H9 (cell line): Measurements from ENCODE around the gene RNF125. TPM values are rescaled to one million over a fixed set of nuclear protein-coding genes. Genes with fewer than 3 reads are reported as not detected.

Experiments
- DNase-seq: peaks from one replicate; pipeline ENCODE4 v3.0.0-alpha.2; 2017
- H2AFZ ChIP-seq: one replicate; pipeline ENCODE4 v1.6.1; 2013; ENCODE audit warnings: mild to moderate bottlenecking, low read length, control low read depth, moderate library complexity
- H2AK5ac ChIP-seq: 2 replicates; pipeline ENCODE4 v1.6.1; 2013; ENCODE audit warnings: low read length, control low read depth, mixed read lengths; ENCODE audit not compliant: insufficient read length
- H2BK120ac ChIP-seq: one replicate; pipeline ENCODE4 v1.6.1; 2013; ENCODE audit warnings: low read depth, mild to moderate bottlenecking, low read length, control low read depth, inconsistent platforms; ENCODE audit not compliant: poor library complexity, severe bottlenecking
- H2BK12ac ChIP-seq: 2 replicates; pipeline ENCODE4 v1.6.1; 2013; ENCODE audit warnings: low read length, control low read depth, mixed read lengths, low read depth; ENCODE audit not compliant: insufficient read length
- H2BK15ac ChIP-seq: 2 replicates; pipeline ENCODE4 v1.6.1; 2013; ENCODE audit warnings: low read depth, low read length, control low read depth
- H2BK20ac ChIP-seq: one replicate; pipeline ENCODE4 v1.6.1; 2013; ENCODE audit warnings: low read depth, mild to moderate bottlenecking, low read length, control low read depth, inconsistent platforms; ENCODE audit not compliant: poor library complexity, severe bottlenecking
- H2BK5ac ChIP-seq: 2 replicates; pipeline ENCODE4 v1.6.1; 2013; ENCODE audit warnings: low read length, control low read depth, mixed read lengths; ENCODE audit not compliant: insufficient read length
- H3K14ac ChIP-seq: 2 replicates; pipeline ENCODE4 v1.6.1; 2013; ENCODE audit warnings: low read length, control low read depth; ENCODE audit not compliant: insufficient read depth
- H3K18ac ChIP-seq: 2 replicates; pipeline ENCODE4 v1.6.1; 2013; ENCODE audit warnings: low read depth, mild to moderate bottlenecking, mixed read lengths, low read length, control low read depth; ENCODE audit not compliant: insufficient read length
- H3K23ac ChIP-seq: 2 replicates; pipeline ENCODE4 v1.6.1; 2013; ENCODE audit warnings: low read length, control low read depth, mixed read lengths, low read depth; ENCODE audit not compliant: insufficient read length
- H3K23me2 ChIP-seq: 2 replicates; pipeline ENCODE4 v1.6.1; 2013; ENCODE audit warnings: low read depth, mild to moderate bottlenecking, mixed read lengths, low read length, control low read depth; ENCODE audit not compliant: insufficient read length, poor library complexity, severe bottlenecking
- H3K27ac ChIP-seq: 2 replicates; pipeline ENCODE4 v1.5.1; 2013; ENCODE audit warnings: low read length, control low read depth, mixed read lengths, low read depth; ENCODE audit not compliant: insufficient read length
- H3K27me3 ChIP-seq: 2 replicates; pipeline ENCODE4 v1.6.1; 2013; ENCODE audit warnings: low read length, control low read depth, inconsistent platforms; ENCODE audit not compliant: insufficient read depth
- H3K4ac ChIP-seq: 2 replicates; pipeline ENCODE4 v1.6.1; 2013; ENCODE audit warnings: low read depth, mild to moderate bottlenecking, control low read depth, inconsistent platforms, low read length, moderate library complexity
- H3K4me1 ChIP-seq: 2 replicates; pipeline ENCODE4 v1.6.1; 2013; ENCODE audit warnings: low read length, control low read depth, inconsistent platforms; ENCODE audit not compliant: insufficient read depth
- H3K4me2 ChIP-seq: 2 replicates; pipeline ENCODE4 v1.6.1; 2013; ENCODE audit warnings: low read length, control low read depth, mixed read lengths; ENCODE audit not compliant: insufficient read length, insufficient read depth
- H3K56ac ChIP-seq: 2 replicates; pipeline ENCODE4 v1.6.1; 2013; ENCODE audit warnings: low read depth, mild to moderate bottlenecking, mixed read lengths, low read length, control low read depth; ENCODE audit not compliant: insufficient read length
- H3K79me1 ChIP-seq: 2 replicates; pipeline ENCODE4 v1.6.1; 2013; ENCODE audit warnings: low read depth, mild to moderate bottlenecking, moderate library complexity, low read length, control low read depth, inconsistent platforms; ENCODE audit not compliant: insufficient read depth, poor library complexity, severe bottlenecking
- H3K79me2 ChIP-seq: 2 replicates; pipeline ENCODE4 v1.6.1; 2013; ENCODE audit warnings: low read length, control low read depth, inconsistent platforms; ENCODE audit not compliant: insufficient read depth
- H3K9ac ChIP-seq: 2 replicates; pipeline ENCODE4 v1.6.1; 2013; ENCODE audit warnings: low read length, control low read depth, mixed read lengths; ENCODE audit not compliant: insufficient read length; ENCODE audit errors: extremely low read depth
- H3K9me3 ChIP-seq: one replicate; pipeline ENCODE4 v1.6.1; 2013; ENCODE audit warnings: low read depth, low read length, inconsistent platforms; ENCODE audit not compliant: control insufficient read depth
- H3T11ph ChIP-seq: one replicate; pipeline ENCODE4 v1.6.1; 2013; ENCODE audit warnings: mild to moderate bottlenecking, low read length, control low read depth, inconsistent platforms
- H4K20me1 ChIP-seq: one replicate; pipeline ENCODE4 v1.6.1; 2013; ENCODE audit not compliant: control insufficient read depth, insufficient read length, insufficient read depth
- H4K5ac ChIP-seq: 2 replicates; pipeline ENCODE4 v1.6.1; 2013; ENCODE audit warnings: low read depth, mild to moderate bottlenecking, mixed read lengths, low read length, control low read depth; ENCODE audit not compliant: insufficient read length
- H4K8ac ChIP-seq: replicated peaks from 2 replicates; pipeline ENCODE4 v1.6.1; 2013; ENCODE audit warnings: low read length, control low read depth, mixed read lengths, low read depth; ENCODE audit not compliant: insufficient read length
- H4K91ac ChIP-seq: 2 replicates; pipeline ENCODE4 v1.6.1; 2013; ENCODE audit warnings: low read depth, mild to moderate bottlenecking, moderate library complexity, mixed read lengths, low read length, control low read depth; ENCODE audit not compliant: insufficient read length
- H3K27ac Mint-ChIP-seq, 3 experiments: 2 replicates in 2 of 3; 3 replicates in 1 of 3; pipeline ENCODE4 v1.8.0; 2020 to 2021; ENCODE audit warnings: mixed read lengths in 3 of 3, mild to moderate bottlenecking in 1 of 3, moderate library complexity in 1 of 3
- H3K27me3 Mint-ChIP-seq: 2 replicates; pipeline ENCODE4 v1.8.0; 2021; ENCODE audit warnings: low read depth, mild to moderate bottlenecking, moderate library complexity, mixed read lengths
- H3K36me3 Mint-ChIP-seq, 3 experiments: 2 replicates in 2 of 3; 3 replicates in 1 of 3; pipeline ENCODE4 v1.8.0; 2020 to 2021; ENCODE audit warnings: low read depth in 3 of 3, mixed read lengths in 3 of 3; ENCODE audit not compliant: insufficient read depth in 1 of 3
- H3K4me1 Mint-ChIP-seq, 2 experiments: 2 replicates each; pipeline ENCODE4 v1.8.0; 2020; ENCODE audit warnings: mixed read lengths in 2 of 2
- H3K4me3 Mint-ChIP-seq, 2 experiments: 2 replicates in 1 of 2; 3 replicates in 1 of 2; pipeline ENCODE4 v1.8.0; 2020 to 2021; ENCODE audit warnings: mild to moderate bottlenecking in 2 of 2, mixed read lengths in 2 of 2, moderate library complexity in 1 of 2
- H3K9me3 Mint-ChIP-seq, 2 experiments: 2 replicates in 1 of 2; 3 replicates in 1 of 2; pipeline ENCODE4 v1.8.0; 2020; ENCODE audit warnings: mild to moderate bottlenecking in 2 of 2, mixed read lengths in 2 of 2, moderate library complexity in 1 of 2
- CTCF ChIP-seq: fragments of 200-600 bp; sonication (generic); conservative IDR thresholded peaks from 3 replicates; pipeline ENCODE4 v1.8.0; 2021; ENCODE audit warnings: antibody characterized with exemption, mild to moderate bottlenecking
- WGBS: extraction: QIAGEN DNeasy Blood & Tissue Kit; methylation state at CpG from one replicate; pipeline ENCODE4 v1.1.7; 2013; ENCODE audit warnings: missing lambda C conversion rate, low lambda C conversion rate, mixed read lengths; ENCODE audit not compliant: insufficient read length; ENCODE audit errors: extremely low coverage; 5-methylcytosine and 5-hydroxymethylcytosine counted together
- total RNA-seq: library from RNA; stranded (reverse); gene quantifications from 2 replicates; pipeline ENCODE4 v1.2.1, GENCODE V29; 2021

Gene RNF125
- total RNA-seq, 1 experiment from 2014 or later: 8.3 TPM

DNA sequence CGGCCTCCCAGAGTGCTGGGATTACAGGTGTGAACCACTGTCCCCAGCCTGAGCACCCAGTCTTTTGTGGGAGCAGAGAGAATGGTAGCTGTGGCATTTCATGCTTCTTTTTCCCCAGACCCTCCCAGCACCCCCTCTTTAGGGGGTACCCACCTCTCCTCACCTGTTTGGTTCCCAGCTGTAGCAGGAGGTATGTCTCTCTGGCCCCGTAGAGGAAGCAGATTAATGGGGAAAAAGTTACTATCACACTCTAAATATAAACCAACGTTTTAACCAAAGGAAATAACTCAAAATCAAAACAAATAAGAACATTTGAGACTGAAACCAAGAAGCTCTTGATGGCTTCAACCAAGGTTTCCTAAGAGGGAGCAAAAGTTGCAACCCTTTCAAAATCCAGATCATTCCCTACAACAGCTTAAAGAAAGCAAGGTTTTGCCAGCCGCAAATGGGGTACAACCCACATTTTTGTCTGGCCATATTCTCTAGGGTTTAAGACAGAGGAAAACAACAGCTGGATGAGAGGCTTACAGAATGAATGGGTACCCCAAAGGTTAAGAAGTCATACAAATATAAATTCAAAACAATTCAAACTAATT, 8.0 kb downstream of the RNF125 start:
- Histone ChIP-seq H4K20me1 (no peaks in the 10 kb centered on the region), H3T11ph (no peak overlapping the region), H2AFZ (no peak overlapping the region), H4K91ac (no peak overlapping the region), H2BK15ac (no peak overlapping the region), H3K4me1 (peaks cover 4% of the 10 kb centered on the region), H3K79me1 (no peaks in the 10 kb centered on the region), H2BK20ac (no peak overlapping the region), H3K79me2 (no peaks in the 10 kb centered on the region), H3K4me2 (no peak overlapping the region), H3K4ac (no peak overlapping the region), H3K27me3 (no peaks in the 10 kb centered on the region), H3K9me3 (no peaks in the 10 kb centered on the region), H3K27ac (no peak overlapping the region), H3K56ac (no peak overlapping the region), H3K18ac (no peak overlapping the region), H2BK12ac (no peak overlapping the region), H2BK120ac (no peak overlapping the region), H4K8ac (no peak overlapping the region), H4K5ac (no peak overlapping the region), H3K23me2 (no peaks in the 10 kb centered on the region), H2BK5ac (no peak overlapping the region), H3K23ac (no peak overlapping the region), H3K14ac (no peak overlapping the region), H2AK5ac (no peak overlapping the region), H3K9ac (no peak overlapping the region)
- peaks cover 0 to 2% (median 0%) of the 10 kb centered on the region in 3 experiments; a peak in 4 of 7 replicates for H3K36me3 Mint-ChIP-seq
- no peak overlapping the region for H3K4me3 Mint-ChIP-seq
- no peaks in the 10 kb centered on the region for H3K9me3 Mint-ChIP-seq
- DNase-seq: no peak
- H3K27ac Mint-ChIP-seq: peak overlapping the region; percentile 7 to 40 (median 39); a peak in 1 of 7 replicates
- no peaks in the 10 kb centered on the region for H3K27me3 Mint-ChIP-seq
- WGBS: no CpG with 5 or more reads among the region's 4 CpGs
- peaks cover 20 to 21% of the 10 kb centered on the region in 2 experiments for H3K4me1 Mint-ChIP-seq
- no peak for TF ChIP-seq CTCF
